HG03108 (cell line): ENCODE measurements around the gene CR1.
"Not testable (repeated sequence)": the region's sequence is repeated elsewhere in the genome, so short reads cannot be mapped to it uniquely, and the experiment has no call there.

Experiments
- ATAC-seq: cut with Tn5 transposase; IDR thresholded peaks from one replicate; pipeline ENCODE4 v1.9.1; 2021; ENCODE audit warnings: moderate library complexity; ENCODE audit not compliant: unreplicated experiment

The CR1 gene

GRCh38 chr1:207495801-207496792 lies at the start of gene CR1:
TSS of gene CR1 (plus strand) at chr1:207496157. CDS start at chr1:207496268, 111 bp downstream.
- ATAC-seq, result no peak

GRCh38 chr1:207453710-207454045 lies 42.3 kb upstream of the CR1 start:
- no peak for ATAC-seq

- peak; percentile 70 for ATAC-seq
Measured at GRCh38 chr1:207454046-207454964, 41.7 kb upstream of the CR1 start, which contains the start of gene CR2. TSS of gene CR2 (plus strand) at chr1:207454328. CDS start at chr1:207454419, 91 bp downstream.

- no peak for ATAC-seq
Measured at GRCh38 chr1:207455183-207455754, 40.7 kb upstream of the CR1 start.

- ATAC-seq, result no peak
Measured at GRCh38 chr1:207458414-207458813, 37.5 kb upstream of the CR1 start.

GRCh38 chr1:207459008-207459407 lies 36.9 kb upstream of the CR1 start:
- ATAC-seq, result no peak

- no peak for ATAC-seq
Measured at GRCh38 chr1:207461649-207462048, 34.3 kb upstream of the CR1 start.

- ATAC-seq, result no peak
Measured at GRCh38 chr1:207462535-207462934, 33.4 kb upstream of the CR1 start.

- no peak for ATAC-seq
Measured at GRCh38 chr1:207463021-207463420, 32.9 kb upstream of the CR1 start.

- no peak for ATAC-seq
Measured at GRCh38 chr1:207463571-207463970, 32.4 kb upstream of the CR1 start.

GRCh38 chr1:207470927-207471326 lies 25.0 kb upstream of the CR1 start:
- ATAC-seq, result no peak

GRCh38 chr1:207474210-207474609 lies 21.7 kb upstream of the CR1 start:
- no peak for ATAC-seq

GRCh38 chr1:207486198-207486597 lies 9.8 kb upstream of the CR1 start:
- ATAC-seq, result no peak

GRCh38 chr1:207487636-207488035 lies 8.3 kb upstream of the CR1 start:
- no peak for ATAC-seq

- ATAC-seq, result no peak
Measured at GRCh38 chr1:207493212-207493611, 2.7 kb upstream of the CR1 start.

GRCh38 chr1:207494171-207494570 lies 1.8 kb upstream of the CR1 start:
- no peak for ATAC-seq

GRCh38 chr1:207495281-207495680 lies 676 bp upstream of the CR1 start:
- ATAC-seq, result not testable (repeated sequence)

GRCh38 chr1:207497941-207498340 lies 2.0 kb downstream of the CR1 start:
- ATAC-seq, result no peak

- ATAC-seq, result no peak
Measured at GRCh38 chr1:207499573-207499972, 3.6 kb downstream of the CR1 start.

GRCh38 chr1:207500306-207500705 lies 4.3 kb downstream of the CR1 start:
- ATAC-seq, result no peak

- ATAC-seq, result no peak
Measured at GRCh38 chr1:207501071-207501470, 5.1 kb downstream of the CR1 start.
